ENCODE data around the gene DEGS2.

- TF ChIP-seq CTCF (conservative IDR thresholded peaks at IDR 0.05) (no peak), EZH2 (IDR thresholded peaks at IDR 0.05; ENCODE audit: low read depth) (no peak)
These were observed 9.1 kb upstream of the DEGS2 start for GRCh38 chr14:100168506-100168905.
